K562 (cell line): ENCODE results near the gene KRT4. TPM values are rescaled to one million over a fixed set of nuclear protein-coding genes. Genes with fewer than 3 reads are reported as not detected.

ENCODE experiments used
- ATAC-seq: fragments of 200-7000 bp; cut with Tn5 transposase; 3 replicates; pipeline ENCODE4 v1.9.1; 2020; ENCODE audit warnings: moderate library complexity
- BruUV-seq: library from RNA; stranded (reverse); fragments of 400-500 nt; replicated peaks from 2 replicates; lab custom pipeline; 2021; lab: Mats Ljungman, UMichigan
- CTCF ChIA-PET: fragments of 300-600 bp; formaldehyde crosslinking; extraction: SDS; loops from one replicate; lab custom pipeline; 2021; ENCODE audit warnings: low intra/inter-chr PET ratio; lab: Yijun Ruan, JAX
- POLR2A ChIA-PET: fragments of 300-600, 350-650 bp; sonication (Branson Sonifier 250); formaldehyde crosslinking; extraction: SDS; loops from one replicate; lab custom pipeline; 2021; ENCODE audit warnings: antibody characterized with exemption, inconsistent platforms; lab: Yijun Ruan, JAX
- DNase-seq, 4 experiments: peaks; one replicate each; pipeline versions ENCODE4 v3.0.0 to v3.0.0-alpha.2; 2011 to 2018; ENCODE audit warnings: low spot score in 3 of 4, mixed read lengths in 3 of 4; ENCODE audit errors: extremely low read depth in 1 of 4
- FAIRE-seq: peaks from 2 replicates; lab custom pipeline; 2011; peaks lifted over from hg19 to GRCh38; lab: Jason Lieb, UNC
- H2AFZ ChIP-seq: 2 replicates; pipeline ENCODE4 v1.6.0; 2011; ENCODE audit warnings: low read depth, low read length, control low read depth, inconsistent platforms
- H3K27ac ChIP-seq: fragments of 200-600 bp; 3 replicates; pipeline ENCODE4 v1.8.0; 2011; ENCODE audit warnings: low read depth, mild to moderate bottlenecking, control low read depth, inconsistent platforms, low read length, moderate library complexity, mixed read lengths; ENCODE audit errors: extremely low read depth
- H3K27me3 ChIP-seq, 2 experiments: fragments of 300-600 bp in 1 of 2; 2 replicates in 1 of 2; 3 replicates in 1 of 2; pipeline versions ENCODE4 v1.6.0 to v1.8.0; 2011; ENCODE audit warnings: inconsistent platforms in 2 of 2, low read length in 2 of 2, mild to moderate bottlenecking in 1 of 2, mixed read lengths in 1 of 2, moderate library complexity in 1 of 2; ENCODE audit not compliant: control insufficient read depth in 2 of 2, insufficient read depth in 2 of 2
- H3K36me3 ChIP-seq: fragments of 300-600 bp; 3 replicates; pipeline ENCODE4 v1.8.0; 2011; ENCODE audit warnings: mild to moderate bottlenecking, low read length, inconsistent platforms; ENCODE audit not compliant: control insufficient read depth, insufficient read depth
- H3K4me1 ChIP-seq, 2 experiments: fragments of 200-600 bp in 1 of 2; replicated peaks in 1 of 2; 2 replicates in 1 of 2; 3 replicates in 1 of 2; pipeline versions ENCODE4 v1.5.1 to v1.8.0; 2011; ENCODE audit warnings: inconsistent platforms in 2 of 2, low read length in 2 of 2, mild to moderate bottlenecking in 1 of 2, mixed read lengths in 1 of 2, moderate library complexity in 1 of 2; ENCODE audit not compliant: control insufficient read depth in 2 of 2, insufficient read depth in 2 of 2
- H3K4me2 ChIP-seq: 2 replicates; pipeline ENCODE4 v1.6.1; 2011; ENCODE audit warnings: low read length, control low read depth, inconsistent platforms, mixed read lengths; ENCODE audit not compliant: insufficient read depth
- H3K4me3 ChIP-seq: fragments of 200-600 bp; sonication (generic), shearing (Covaris generic); 2 replicates; pipeline ENCODE4 v1.5.1; 2016; ENCODE audit warnings: control low read depth, inconsistent platforms
- H3K79me2 ChIP-seq: fragments of 200-600 bp; 3 replicates; pipeline ENCODE4 v1.8.0; 2011; ENCODE audit warnings: low read length, inconsistent platforms; ENCODE audit not compliant: control insufficient read depth, insufficient read depth
- H3K9ac ChIP-seq, 2 experiments: 2 replicates each; pipeline versions ENCODE4 v1.6.0 to v1.6.1; 2011; ENCODE audit warnings: low read depth in 2 of 2, low read length in 2 of 2, control low read depth in 1 of 2, inconsistent platforms in 1 of 2, mild to moderate bottlenecking in 1 of 2, mixed read lengths in 1 of 2; ENCODE audit not compliant: insufficient read depth in 1 of 2
- H3K9me1 ChIP-seq: one replicate; pipeline ENCODE4 v1.6.0; 2011; ENCODE audit warnings: inconsistent platforms, mild to moderate bottlenecking, low read length, moderate library complexity; ENCODE audit not compliant: control insufficient read depth, insufficient read depth
- H3K9me3 ChIP-seq: replicated peaks from 2 replicates; pipeline ENCODE4 v1.5.1; 2011; ENCODE audit warnings: low read depth, low read length, inconsistent platforms; ENCODE audit not compliant: control insufficient read depth, insufficient read depth
- H4K20me1 ChIP-seq: replicated peaks from 2 replicates; pipeline ENCODE4 v1.6.1; 2011; ENCODE audit warnings: low read length, inconsistent platforms, mixed read lengths; ENCODE audit not compliant: control insufficient read depth, insufficient read depth
- BACH1 ChIP-seq: fragments of 200-800 bp; sonication (Bioruptor generic); IDR thresholded peaks from 2 replicates; pipeline ENCODE4 v1.6.1; 2016; ENCODE audit warnings: missing genetic modification characterization, missing compliant biosample characterization
- CHD4 ChIP-seq: fragments of 200-600 bp; sonication (generic); IDR thresholded peaks from 3 replicates; pipeline ENCODE4 v1.6.1; 2012; ENCODE audit warnings: low read depth, mild to moderate bottlenecking, mixed read lengths, low read length, inconsistent platforms; ENCODE audit not compliant: insufficient read depth, insufficient replicate concordance, poor library complexity, severe bottlenecking
- HLTF ChIP-seq: fragments of 450-650 bp; IDR thresholded peaks from 2 replicates; pipeline ENCODE4 v1.6.1; 2016
- KHSRP ChIP-seq: fragments of 450-650 bp; IDR thresholded peaks from 2 replicates; pipeline ENCODE4 v1.6.1; 2017
- MAFK ChIP-seq: IDR thresholded peaks from 2 replicates; pipeline ENCODE4 v1.6.1; 2011; ENCODE audit warnings: low read length, improper control_type of control experiment
- MBD2 ChIP-seq: sonication (generic); IDR thresholded peaks from 2 replicates; pipeline ENCODE4 v1.6.1; 2016; ENCODE audit warnings: low read depth, borderline replicate concordance
- NCOA4 ChIP-seq: fragments of 450-650 bp; IDR thresholded peaks from 2 replicates; pipeline ENCODE4 v1.6.1; 2018; ENCODE audit warnings: mild to moderate bottlenecking; ENCODE audit not compliant: partially characterized antibody
- NFIC ChIP-seq: fragments of 450-650 bp; IDR thresholded peaks from 2 replicates; pipeline ENCODE4 v1.6.1; 2017; ENCODE audit warnings: mild to moderate bottlenecking, inconsistent platforms
- RBM25 ChIP-seq: fragments of 200-400 bp; formaldehyde crosslinking; IDR thresholded peaks from 2 replicates; pipeline ENCODE4 v1.6.1; 2018; ENCODE audit warnings: low read length, low read depth, moderate library complexity; ENCODE audit not compliant: severe bottlenecking
- SRSF9 ChIP-seq: fragments of 200-400 bp; formaldehyde crosslinking; IDR thresholded peaks from 2 replicates; pipeline ENCODE4 v1.6.1; 2017; ENCODE audit warnings: low read depth, low read length, borderline replicate concordance
- ZNF431 ChIP-seq: sonication (generic); formaldehyde crosslinking; IDR thresholded peaks from 2 replicates; pipeline ENCODE4 v1.8.0; 2022; ENCODE audit warnings: mild to moderate bottlenecking, missing genetic modification reagents
- WGBS: fragments of 100-300 bp; shearing (Covaris generic); methylation state at CpG from one replicate; pipeline ENCODE4 v1.1.6; 2016; ENCODE audit warnings: low coverage, mixed read lengths; ENCODE audit not compliant: insufficient coverage; ENCODE audit errors: missing lambda C conversion rate; 5-methylcytosine and 5-hydroxymethylcytosine counted together
- in situ Hi-C: fragments of 300-500 bp; cut with MboI; formaldehyde crosslinking; loops from 4 replicates; pipeline ENCODE4 v1.15.0; 2018; ENCODE audit warnings: inconsistent platforms, mixed read lengths
- intact Hi-C: fragments of 100-400 bp; cut with micrococcal nuclease; formaldehyde crosslinking; loops from 2 replicates; pipeline ENCODE4 v1.14.2; 2022
- polyA plus RNA-seq, 8 experiments: library from polyadenylated mRNA; depleted of rRNA in 4 of 8; stranded (reverse) in 5 of 8; unstranded in 3 of 8; fragments of >200 nt; fragmentation: Nextera tagmentation in 2 of 8; fragmentation: Illumina TruSeq in 1 of 8; extraction: Ambion mirVana in 2 of 8; extraction: Trizol in 1 of 8; gene quantifications; 2 replicates each; pipeline versions ENCODE4 v1.2.1 to v1.2.3, GENCODE V29; 2011 to 2014; ENCODE audit warnings: inconsistent platforms in 1 of 8, missing spikeins in 1 of 8
- total RNA-seq, 7 experiments: library from RNA; depleted of rRNA in 6 of 7; stranded (reverse); fragments of >200 nt in 6 of 7; fragmentation: Illumina TruSeq in 2 of 7; extraction: Trizol in 2 of 7; gene quantifications; 2 replicates each; pipeline versions ENCODE4 v1.2.1 to v1.2.3, GENCODE V29; 2011 to 2021; ENCODE audit warnings: low replicate concordance in 1 of 7
- TF ChIP-seq, protein P1 (sequence below): fragments of 450-650 bp; IDR thresholded peaks from 2 replicates; pipeline ENCODE4 v1.7.1; 2018; ENCODE audit warnings: mild to moderate bottlenecking, low read depth; ENCODE audit not compliant: partially characterized antibody

The KRT4 gene
- total and polyA plus RNA-seq, 9 of the 15 experiments (the other 6 are each of a cell fraction or from before 2014, with no cell fraction given) = not detected

DNA sequence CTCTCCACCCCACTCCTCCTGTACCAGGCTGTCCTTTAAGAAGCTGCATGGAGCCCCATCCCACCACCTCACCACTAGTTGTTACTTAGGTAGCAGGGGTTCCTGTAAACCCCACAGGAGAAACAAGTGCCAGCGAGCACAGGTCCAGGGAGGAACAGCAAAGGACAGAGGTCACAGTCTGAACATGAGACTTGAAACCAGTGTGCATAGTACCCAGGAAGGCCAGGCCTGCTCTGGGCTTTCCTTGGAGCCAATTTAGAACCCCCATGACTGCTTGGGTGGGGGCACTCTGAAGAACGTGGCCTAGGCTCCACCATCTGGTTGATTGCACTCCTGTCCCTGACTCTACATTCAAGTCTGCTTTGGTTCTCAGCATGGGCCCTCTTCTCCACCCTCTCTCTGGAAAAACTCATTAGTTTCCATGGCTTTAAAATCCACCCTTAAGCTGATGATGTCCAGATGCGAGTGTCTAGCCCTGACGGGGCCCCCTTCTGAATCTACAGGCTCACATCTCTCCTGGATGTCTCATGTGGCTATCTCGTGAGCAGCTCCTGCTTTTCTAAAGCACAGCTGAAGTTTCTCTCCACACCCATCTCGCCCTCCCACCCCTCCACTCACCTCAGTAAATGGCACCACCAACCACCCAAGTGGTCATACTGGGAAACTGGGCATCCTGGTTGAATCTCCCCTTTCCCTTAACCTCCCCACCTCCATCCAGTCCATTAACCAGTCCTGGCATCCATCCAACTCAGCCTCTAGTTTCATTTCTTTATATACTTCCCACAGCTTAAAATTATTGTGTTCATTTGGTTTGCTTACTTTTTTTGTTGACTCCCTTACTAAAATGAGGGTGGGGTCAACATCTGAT, 26.4 kb downstream of the KRT4 start:
- Histone ChIP-seq H3K79me2 (no peaks in the 10 kb centered on the region), H4K20me1 (no peaks in the 10 kb centered on the region), H3K9me3 (no peaks in the 10 kb centered on the region), H3K4me2 (no peak overlapping the region), H3K9me1 (no peaks in the 10 kb centered on the region), H3K9ac (no peak overlapping the region), H2AFZ (no peak overlapping the region), H3K27me3 (peaks cover 8 to 22% of the 10 kb centered on the region in 2 experiments; a peak in 3 of 5 replicates), H3K27ac (no peak overlapping the region), H3K36me3 (no peaks in the 10 kb centered on the region), H3K4me3 (no peak overlapping the region), H3K4me1 (peaks cover 8 to 17% of the 10 kb centered on the region in 2 experiments; a peak in 4 of 5 replicates)
- FAIRE-seq (no peak), DNase-seq (no peak), ATAC-seq (no peak)
- CTCF ChIA-PET = no interaction called here
- 6% methylated on average over 6 of the region's 6 CpGs for WGBS
- in situ Hi-C loops (no loop called here), intact Hi-C loops (no loop called here)
- no TSS peak for BruUV-seq
- POLR2A ChIA-PET = interaction anchor here (0.6 to 0.7 kb wide), 2 partner anchors 11 to 16 kb away, joined by 3 read pairs; partner anchors contain the start of gene KRT76
- TF ChIP-seq ZNF431 (CRISPR knock-in tag) (no peak), HLTF (no peak), NFIC (peak; percentile 77)

DNA sequence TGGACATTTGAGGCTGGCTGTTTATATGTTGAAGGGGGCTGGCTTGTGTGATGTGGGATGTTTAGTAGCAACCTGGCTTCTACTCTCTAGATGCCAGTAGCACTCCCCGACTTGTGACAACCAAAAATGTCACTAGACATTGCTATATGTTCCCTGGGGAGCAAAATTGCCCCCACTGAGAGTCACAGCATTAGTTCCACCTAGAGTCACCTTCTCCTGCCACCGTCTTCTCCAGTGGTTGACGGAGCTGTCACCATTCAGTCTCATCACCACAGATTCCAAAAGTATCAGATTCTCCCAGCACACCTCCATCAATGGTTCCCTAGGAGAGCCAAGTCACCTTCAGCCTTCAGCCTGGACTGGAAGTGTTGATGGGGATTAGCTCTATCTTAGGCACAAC, 29.0 kb downstream of the KRT4 start:
- FAIRE-seq (no peak), ATAC-seq (no peak), DNase-seq (no peak)
- intact Hi-C loops = no loop called here
- Histone ChIP-seq H3K4me1 (peaks cover 0 to 5% of the 10 kb centered on the region in 2 experiments; a peak in 2 of 5 replicates), H3K4me3 (no peak overlapping the region), H3K27ac (no peak overlapping the region), H3K27me3 (peaks cover 17 to 28% of the 10 kb centered on the region in 2 experiments; a peak in 4 of 5 replicates), H4K20me1 (no peaks in the 10 kb centered on the region), H3K9me1 (no peaks in the 10 kb centered on the region), H3K4me2 (no peak overlapping the region), H3K36me3 (no peaks in the 10 kb centered on the region), H2AFZ (no peak overlapping the region), H3K9me3 (no peaks in the 10 kb centered on the region), H3K79me2 (no peaks in the 10 kb centered on the region), H3K9ac (no peak overlapping the region)
- ChIA-PET POLR2A (no interaction called here), CTCF (no interaction called here)
- BruUV-seq = no TSS peak
- in situ Hi-C loops = no loop called here
- 0% methylated on average over 3 of the region's 3 CpGs for WGBS
- TF ChIP-seq CHD4 = no peak
- TF ChIP-seq RBM25 = no peak
- no peak for TF ChIP-seq BACH1 (tag)
- TF ChIP-seq SRSF9 = no peak
- no peak for TF ChIP-seq MBD2
- TF ChIP-seq NCOA4 = no peak
- TF ChIP-seq KHSRP = no peak
- TF ChIP-seq MAFK = no peak
- TF ChIP-seq, protein P1, sequence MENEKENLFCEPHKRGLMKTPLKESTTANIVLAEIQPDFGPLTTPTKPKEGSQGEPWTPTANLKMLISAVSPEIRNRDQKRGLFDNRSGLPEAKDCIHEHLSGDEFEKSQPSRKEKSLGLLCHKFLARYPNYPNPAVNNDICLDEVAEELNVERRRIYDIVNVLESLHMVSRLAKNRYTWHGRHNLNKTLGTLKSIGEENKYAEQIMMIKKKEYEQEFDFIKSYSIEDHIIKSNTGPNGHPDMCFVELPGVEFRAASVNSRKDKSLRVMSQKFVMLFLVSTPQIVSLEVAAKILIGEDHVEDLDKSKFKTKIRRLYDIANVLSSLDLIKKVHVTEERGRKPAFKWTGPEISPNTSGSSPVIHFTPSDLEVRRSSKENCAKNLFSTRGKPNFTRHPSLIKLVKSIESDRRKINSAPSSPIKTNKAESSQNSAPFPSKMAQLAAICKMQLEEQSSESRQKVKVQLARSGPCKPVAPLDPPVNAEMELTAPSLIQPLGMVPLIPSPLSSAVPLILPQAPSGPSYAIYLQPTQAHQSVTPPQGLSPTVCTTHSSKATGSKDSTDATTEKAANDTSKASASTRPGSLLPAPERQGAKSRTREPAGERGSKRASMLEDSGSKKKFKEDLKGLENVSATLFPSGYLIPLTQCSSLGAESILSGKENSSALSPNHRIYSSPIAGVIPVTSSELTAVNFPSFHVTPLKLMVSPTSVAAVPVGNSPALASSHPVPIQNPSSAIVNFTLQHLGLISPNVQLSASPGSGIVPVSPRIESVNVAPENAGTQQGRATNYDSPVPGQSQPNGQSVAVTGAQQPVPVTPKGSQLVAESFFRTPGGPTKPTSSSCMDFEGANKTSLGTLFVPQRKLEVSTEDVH = no peak
